HG02973 (cell line): Measurements from ENCODE around the gene CNTD1.
"Not testable (repeated sequence)": the region's sequence is repeated elsewhere in the genome, so short reads cannot be mapped to it uniquely, and the experiment has no call there.

Experiments
- ATAC-seq: cut with Tn5 transposase; IDR thresholded peaks from one replicate; pipeline ENCODE4 v1.9.1; 2021; ENCODE audit warnings: moderate library complexity; ENCODE audit not compliant: unreplicated experiment

The CNTD1 gene

GRCh38 chr17:42798383-42799380, at the start of gene CNTD1, which contains the start of gene COA3:
Gene CNTD1, plus strand, starts transcription at chr17:42798861. Its CDS starts 207 bp downstream, at chr17:42799068.
Gene COA3, minus strand, starts transcription at chr17:42798704. Its CDS starts 23 bp downstream, at chr17:42798681.
- ATAC-seq = peak; percentile 78

DNA sequence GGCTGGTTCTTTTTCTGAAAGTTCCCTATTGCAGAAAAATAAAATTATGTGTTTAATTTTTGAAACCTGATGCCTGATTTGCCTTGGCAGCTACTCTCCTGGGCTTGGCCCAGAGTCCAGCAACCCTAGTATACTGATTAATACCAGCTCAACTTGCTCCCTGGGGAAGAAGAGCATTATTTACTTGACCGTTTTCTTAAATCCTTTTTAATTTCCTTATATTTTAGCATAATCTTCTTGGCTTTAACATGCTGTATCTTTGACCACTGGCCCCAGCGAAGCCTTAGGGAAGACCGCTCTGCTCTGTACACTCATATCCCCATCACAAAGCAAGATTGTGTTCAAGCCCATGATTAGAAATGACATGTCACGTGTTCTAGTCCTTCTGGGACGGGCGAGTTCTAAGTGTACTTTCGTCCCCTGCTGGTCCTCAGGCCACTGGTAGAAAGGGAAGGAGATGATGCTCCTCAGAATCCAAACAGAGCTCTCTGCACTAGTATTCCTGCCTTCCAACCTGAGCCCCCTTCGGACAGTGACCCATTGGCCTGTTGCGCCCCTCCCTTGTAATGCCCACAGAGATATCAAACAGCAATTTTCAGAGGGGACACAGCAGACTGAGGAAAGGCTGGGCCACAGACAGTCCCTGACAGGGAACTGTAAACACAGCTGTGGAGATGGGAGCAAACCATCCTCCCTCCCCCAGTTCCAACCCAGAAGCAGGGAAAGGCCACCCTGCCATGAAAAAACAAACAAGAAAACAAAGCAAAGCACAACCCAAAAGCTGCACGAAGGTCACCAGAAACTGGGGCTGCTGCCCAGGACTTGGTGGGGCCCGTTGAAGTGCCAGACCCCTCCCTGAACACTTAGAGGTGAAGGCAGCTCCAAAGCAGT, 49.5 kb upstream of the CNTD1 start:
- ATAC-seq = no peak

- no peak for ATAC-seq
These were observed 47.8 kb upstream of the CNTD1 start for GRCh38 chr17:42750739-42751344.

- no peak for ATAC-seq
These were observed 47.0 kb upstream of the CNTD1 start for GRCh38 chr17:42751628-42752027.

DNA sequence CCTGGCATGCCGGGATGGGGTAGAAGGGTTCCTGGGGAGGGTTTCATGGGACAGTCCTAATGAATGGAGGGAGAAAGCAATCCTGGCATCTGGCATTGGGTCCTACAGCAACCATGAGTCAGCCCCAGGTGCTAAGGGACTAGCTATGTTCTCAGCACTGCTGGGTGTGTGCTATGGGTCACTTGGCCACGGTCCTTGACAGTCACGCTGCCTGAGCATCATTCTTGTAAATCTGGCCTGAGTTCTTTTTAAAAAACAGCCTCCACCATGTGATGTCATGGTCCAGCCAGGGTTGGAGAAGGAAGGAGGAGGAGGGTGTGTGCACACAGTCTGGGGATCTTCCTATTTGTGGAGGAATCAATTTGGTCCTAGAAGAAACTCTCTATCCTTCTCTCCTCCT, 43.9 kb upstream of the CNTD1 start:
- ATAC-seq = no peak

DNA sequence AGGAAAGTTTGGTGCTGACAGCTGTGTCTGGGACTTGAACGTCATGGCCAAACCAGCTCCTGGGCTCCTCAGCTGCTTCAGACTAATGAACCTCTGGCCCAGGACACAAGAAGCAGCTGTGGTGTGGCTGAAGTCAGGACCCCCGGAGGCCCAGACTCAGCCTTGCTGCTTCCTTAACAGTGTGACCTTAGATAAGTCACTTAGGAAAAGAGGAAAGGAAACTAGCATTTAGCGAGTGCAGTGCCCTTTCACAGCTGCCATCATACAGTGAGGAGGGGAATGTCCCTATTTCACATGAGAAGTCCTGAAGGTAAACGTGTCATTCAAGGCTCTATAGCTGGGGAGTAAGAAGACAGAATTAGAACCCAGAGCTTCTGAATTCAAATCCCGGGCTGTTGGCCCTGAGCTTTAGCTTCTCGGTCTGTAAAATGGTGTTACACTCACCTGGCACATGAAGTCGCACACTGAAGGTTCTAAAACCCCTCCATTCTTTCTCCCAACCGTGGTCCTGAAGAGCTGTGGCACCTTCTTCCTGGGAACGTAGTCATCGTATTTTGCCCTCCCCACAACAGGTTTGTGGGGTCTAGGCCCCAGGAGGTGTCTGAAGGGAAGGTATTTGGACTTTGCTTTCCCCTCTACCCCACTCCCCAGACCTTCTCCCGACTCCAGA, 38.5 kb upstream of the CNTD1 start:
- no peak for ATAC-seq

DNA sequence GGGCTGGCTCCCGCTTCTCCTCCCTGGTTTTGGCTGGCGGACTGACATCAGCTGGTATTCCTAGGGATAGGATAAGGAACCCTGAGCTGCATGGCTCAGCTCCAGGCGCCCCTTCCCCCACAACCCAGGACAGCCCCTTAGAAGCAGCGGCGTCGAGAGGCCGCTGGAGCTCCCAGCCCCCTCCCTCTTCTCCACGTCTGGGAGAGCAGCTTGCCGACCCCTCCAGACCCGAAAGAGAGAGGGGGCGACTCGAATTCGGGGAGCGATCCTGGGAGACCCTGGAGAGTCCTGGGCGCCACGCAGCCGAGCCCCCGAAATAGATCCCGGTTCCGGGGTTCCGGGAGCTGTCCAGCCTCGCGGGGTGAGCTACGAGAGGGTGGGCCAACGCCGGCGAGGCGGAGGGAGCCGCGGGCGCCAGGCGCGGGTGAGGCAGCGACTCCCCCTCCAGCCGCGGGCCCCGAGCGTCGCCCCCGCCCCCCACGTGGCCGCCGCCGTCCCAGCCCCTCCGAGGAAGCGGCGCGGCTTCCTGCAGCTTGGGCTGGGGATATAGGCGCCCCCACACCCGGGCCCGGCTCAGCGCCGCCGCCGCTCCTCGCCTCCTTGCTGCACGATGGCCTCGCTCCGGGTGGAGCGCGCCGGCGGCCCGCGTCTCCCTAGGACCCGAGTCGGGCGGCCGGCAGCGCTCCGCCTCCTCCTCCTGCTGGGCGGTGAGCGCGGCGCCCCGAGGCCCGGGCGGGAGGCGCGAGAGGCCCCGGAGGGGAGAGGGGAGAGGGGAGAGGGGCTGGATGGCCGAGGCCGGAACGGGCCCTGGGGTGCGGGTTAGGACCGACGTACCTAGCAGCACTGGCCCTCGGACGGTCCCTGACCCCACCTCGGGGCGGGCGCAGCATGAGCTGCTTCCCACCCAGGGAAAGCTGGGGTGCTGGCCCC, 37.7 kb upstream of the CNTD1 start, which contains the start of gene RAMP2:
Gene RAMP2 (plus strand): TSS at position 576 of the 930 bp plus-strand sequence. CDS start 35 bp downstream, at position 611.
- ATAC-seq = no peak

- no peak for ATAC-seq
These were observed 37.0 kb upstream of the CNTD1 start for GRCh38 chr17:42761638-42762037.

GRCh38 chr17:42766124-42766523, 32.5 kb upstream of the CNTD1 start:
- no peak for ATAC-seq

GRCh38 chr17:42767512-42767911, 31.1 kb upstream of the CNTD1 start:
- no peak for ATAC-seq

GRCh38 chr17:42768006-42768405, 30.7 kb upstream of the CNTD1 start:
- ATAC-seq = not testable (repeated sequence)

GRCh38 chr17:42769964-42770363, 28.7 kb upstream of the CNTD1 start:
- ATAC-seq = not testable (repeated sequence)

DNA sequence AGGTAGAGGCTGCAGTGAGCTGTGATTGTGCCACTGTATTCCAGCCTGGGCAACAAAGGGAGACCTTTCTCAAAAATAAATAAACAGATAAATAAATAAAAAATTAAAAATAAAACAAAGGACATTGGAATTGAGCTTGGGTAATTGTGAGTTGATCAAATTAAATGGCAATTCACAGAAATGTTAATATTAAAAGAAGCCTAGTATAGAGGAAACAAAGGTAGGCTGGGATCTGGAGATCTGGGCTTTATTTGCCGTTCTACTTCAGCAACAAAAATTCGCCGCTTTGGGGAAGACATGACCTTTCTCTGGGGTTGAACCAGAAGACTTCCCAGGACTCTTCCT, 25.7 kb upstream of the CNTD1 start:
- no peak for ATAC-seq

DNA sequence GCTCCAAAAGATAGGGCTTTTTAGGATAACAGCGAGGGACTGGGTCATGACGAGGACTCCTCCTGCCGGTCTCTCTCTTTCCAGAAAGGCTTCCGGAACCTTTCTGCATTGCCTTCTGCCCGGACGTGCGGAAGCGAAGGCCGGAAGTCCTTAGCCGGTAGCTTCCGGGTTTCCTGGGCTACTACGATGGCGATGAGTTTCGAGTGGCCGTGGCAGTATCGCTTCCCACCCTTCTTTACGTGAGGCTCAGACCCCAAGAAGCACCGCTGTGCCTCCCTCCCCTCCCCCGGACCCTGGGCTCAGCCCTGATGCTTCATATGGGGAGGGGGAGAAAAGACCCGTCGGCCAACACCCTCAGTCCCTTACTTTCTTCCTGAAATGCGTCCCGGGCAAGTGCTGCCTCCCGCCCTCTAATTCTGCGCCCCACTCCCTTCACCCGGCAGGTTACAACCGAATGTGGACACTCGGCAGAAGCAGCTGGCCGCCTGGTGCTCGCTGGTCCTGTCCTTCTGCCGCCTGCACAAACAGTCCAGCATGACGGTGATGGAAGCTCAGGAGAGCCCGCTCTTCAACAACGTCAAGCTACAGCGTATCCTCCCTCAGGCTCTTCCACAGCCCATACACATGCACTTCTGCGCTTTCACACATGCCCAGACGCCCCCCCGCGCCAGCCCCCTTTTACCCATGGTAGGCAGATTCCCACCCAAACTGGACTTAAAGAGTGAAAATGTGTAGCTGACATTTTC, 25.2 kb upstream of the CNTD1 start, which contains the start of gene VPS25:
Gene VPS25 (plus strand): TSS at position 160 of the 746 bp plus-strand sequence. CDS start 27 bp downstream, at position 187.
- peak; percentile 71 for ATAC-seq

GRCh38 chr17:42774066-42774745, 24.5 kb upstream of the CNTD1 start:
- ATAC-seq = no peak

DNA sequence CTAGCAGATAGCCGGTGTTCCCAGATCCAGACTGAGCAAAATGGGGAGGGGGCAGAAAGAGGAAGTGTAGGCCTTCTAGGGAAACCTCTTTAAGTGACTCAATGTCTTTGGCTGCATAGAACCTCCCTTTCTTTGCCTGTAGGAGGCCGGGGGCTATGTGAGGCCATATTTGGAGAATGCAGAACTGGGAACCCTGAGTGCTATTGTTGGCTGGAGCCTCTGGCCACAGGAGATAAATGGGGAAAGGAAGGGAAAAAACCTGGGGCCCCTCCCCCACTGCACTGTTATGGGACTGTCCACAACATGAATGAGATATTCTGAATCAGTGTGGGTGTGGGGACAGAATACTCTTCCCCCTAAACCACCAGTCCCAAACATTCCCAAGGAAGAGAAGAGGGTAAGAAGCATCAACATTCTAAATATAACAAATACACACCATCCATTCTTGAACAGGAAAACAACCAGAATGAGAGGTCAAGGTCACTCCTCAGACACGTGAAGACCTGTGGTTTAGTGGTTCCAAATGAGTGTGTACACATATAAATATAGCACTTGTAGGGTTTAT, 23.0 kb upstream of the CNTD1 start:
- ATAC-seq = no peak

DNA sequence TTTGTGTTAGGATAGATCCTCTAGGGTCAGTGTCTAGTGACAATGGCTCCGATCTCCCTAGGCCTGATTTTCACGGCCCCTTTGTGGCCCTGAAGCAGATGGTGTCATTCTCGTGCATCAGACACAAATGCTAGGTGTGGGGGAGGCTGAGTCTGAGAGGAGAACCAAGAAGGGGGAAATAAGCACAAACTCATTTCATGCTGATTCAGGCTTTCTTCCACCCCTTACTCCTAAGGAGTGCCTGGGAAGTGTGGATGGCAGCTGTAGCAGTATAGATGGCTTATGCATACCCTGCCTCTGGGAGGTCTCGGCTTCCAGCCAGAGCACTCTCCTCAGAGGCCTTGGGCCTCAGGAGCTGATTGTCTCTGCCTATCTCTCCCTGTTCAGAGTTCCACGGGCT, 20.1 kb upstream of the CNTD1 start:
- no peak for ATAC-seq
